Measurements from ENCODE around the gene EPHA2.
A peak's percentile ranks its signal among the peaks of the same experiment; 100 is the strongest.
"Not testable (repeated sequence)": the region's sequence is repeated elsewhere in the genome, so short reads cannot be mapped to it uniquely, and the experiment has no call there.

EPHA2 gene

DNA sequence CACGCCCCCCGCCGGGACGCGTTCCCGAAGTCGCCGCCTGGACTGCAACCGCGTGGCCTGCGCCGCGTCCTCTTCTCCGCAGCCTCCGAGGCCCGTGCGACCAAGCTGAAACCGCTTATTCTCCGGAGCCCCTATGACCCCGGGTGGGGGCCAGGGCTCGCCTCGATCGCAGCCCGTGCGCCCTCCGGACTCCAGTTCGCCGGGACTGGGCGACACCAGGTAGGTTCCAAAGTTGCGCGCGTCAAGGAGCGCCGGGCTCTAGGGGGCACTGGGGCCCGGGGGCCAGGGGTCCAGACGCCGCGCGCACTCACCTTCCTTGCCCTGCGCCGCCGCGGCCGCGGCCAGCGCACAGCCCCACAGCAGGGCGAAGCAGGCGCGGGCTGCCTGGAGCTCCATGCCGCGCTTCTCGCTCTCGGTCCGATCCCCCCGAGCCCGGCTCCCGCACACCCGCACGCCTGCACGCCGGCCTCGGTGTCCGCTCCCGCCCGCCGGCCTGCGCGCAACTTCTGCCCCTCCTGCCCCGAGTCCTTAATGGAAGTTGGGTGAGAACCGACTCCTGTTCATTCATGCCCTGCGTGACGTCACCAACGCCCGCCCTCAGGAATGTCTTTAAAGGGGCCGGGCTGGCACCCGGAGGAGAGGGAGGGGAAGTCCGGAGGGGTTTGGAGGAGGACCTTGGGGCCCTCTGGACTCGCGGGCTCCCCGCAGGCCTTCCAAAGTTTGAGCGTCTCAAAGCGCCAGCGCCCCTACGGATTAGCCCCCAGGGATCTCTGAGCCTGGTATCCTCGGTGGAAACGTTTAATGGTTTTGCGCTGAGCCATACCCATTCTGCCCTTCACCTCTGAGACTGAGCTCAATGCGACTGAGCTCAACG is at the start of gene EPHA2:
Gene EPHA2, minus strand, starts transcription at position 533 of the 874 bp plus-strand sequence. Its CDS starts 137 bp downstream, at position 396.
- peak in 2 of 3 experiments; percentile 38 to 65 for DNase-seq

DNA sequence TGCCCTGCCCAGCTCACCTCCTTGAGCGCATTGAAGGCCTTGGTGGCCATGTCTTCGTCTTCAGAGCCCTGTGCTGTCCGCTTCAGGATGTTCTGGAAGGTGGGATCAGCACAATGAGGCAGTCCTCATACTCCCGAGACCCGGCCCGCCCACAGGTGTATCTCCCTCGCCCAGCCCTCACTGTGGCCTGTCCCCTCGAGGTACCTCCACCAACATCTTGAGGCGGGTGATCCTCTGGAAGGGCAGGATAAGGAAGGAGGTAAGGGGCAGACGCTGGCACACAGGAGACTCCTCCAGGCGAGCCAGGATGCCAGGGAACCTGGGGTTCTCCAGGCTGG is 49.4 kb upstream of the EPHA2 start:
- DNase-seq, result no peak

DNA sequence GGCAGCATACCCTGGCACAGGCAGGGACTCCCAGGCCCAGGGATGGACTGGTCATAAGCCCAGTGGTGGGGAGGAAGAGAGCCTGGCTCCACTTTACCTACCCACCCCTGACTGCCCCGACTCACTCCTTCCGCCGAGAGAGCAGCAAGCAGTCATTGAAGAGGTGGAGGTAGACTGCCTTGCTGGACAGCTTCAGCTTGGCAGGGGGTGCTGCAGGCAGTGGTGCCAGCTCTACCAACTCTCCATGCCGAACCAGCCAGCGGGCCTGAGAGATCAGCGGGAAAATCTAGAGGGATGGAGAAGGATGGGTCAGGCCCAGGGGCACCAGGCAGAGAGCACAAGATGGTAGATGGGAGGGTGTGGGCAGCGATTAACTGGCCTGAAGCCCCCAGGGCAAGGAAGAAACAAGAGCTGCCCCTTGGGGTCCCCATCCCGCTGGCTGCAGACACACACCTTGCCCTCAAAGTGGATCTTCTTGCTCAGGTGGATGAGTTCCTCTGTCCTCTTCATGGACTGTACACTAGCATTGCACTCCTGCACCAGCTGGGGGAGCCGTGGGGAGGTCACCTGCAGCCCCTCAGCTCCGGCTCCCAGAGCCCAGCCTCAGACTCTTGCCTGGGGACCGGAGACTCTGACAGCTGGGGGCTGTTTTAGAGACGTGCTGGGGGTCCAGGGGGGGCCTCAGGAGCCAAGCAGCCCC is 48.9 kb upstream of the EPHA2 start:
- peak in 1 of 3 experiments; percentile 44 for DNase-seq

DNA sequence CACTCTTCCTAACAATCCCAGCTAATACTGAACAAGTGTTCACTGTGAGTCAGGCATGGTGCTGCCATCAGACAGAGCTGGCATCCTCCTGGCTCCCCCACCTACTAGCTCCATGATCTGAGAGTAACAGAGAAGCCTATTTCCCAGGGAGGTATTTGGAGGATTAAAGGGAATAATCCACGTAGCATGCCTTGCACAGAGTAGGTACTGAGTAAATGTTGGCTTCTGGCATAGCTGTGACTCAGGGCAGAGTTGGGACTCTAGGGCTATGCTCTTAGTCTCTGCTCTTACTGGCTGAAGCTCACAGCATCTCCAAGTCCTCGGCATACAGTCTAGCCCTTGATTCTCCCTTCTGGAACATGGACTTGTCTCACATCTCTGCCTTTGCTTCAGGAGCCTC is 48.3 kb upstream of the EPHA2 start:
- DNase-seq, result no peak

DNA sequence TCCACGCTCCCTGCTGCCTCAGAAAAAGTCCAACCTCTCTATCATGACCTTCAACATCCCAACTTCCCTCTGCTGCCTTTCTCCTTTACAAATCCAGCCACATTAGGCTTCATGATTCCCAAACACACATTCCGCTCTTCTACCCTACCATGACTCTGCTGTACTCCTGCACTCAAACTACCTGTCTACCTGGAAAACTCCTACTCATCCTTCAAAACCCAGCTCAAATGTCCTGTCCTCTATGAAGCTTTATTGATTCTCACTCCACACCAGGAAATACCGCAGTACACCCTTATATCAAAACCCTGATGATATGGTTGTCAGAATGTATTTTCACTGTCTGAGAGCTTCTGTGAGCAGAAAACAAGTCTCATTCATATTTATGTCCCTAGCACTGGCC is 47.7 kb upstream of the EPHA2 start:
- DNase-seq, result no peak

DNA sequence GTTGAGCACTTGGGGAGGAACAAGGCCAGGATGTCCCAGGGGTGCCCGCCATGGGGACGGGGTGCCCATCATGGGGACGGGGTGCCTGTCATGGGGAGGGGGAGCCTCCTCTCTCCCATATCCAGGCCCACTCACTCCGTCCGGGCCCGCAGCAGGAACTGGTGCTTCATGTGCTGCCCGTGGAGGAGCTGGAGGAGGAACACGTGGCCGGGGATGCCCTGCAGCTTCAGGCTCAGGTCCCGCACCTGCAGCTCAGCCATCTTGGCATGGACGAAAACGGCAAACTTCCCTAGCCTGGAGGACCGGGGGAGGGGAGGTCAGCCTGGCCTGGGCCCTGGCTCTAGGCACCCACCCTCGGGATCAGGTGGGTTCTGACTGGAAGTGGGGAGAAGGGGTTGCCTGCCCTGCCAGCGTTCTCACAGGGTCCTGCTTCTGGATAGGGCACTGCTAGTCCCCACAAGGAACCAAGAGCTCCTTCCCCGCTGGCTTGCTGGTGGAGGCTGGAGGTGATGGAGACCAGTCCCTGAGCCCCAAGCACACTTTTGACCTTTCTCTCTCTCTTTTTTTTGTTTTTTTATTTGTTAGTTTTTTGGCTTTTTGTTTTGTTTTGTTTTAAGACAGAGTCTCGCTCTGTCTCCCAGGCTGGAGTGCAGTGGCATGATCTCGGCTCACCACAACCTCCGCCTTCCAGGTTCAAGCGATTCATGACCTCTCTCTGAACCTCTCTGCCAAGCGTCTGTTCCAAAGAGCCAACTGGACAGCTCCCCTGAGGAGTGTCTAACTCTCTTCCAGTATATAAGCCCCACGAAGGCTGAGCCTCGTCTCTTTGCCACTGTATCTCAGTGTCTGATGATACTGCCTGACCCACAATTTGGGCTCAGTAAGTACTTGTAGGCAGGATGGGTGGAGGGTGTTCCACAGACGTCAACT is 46.7 kb upstream of the EPHA2 start:
- no peak for DNase-seq

DNA sequence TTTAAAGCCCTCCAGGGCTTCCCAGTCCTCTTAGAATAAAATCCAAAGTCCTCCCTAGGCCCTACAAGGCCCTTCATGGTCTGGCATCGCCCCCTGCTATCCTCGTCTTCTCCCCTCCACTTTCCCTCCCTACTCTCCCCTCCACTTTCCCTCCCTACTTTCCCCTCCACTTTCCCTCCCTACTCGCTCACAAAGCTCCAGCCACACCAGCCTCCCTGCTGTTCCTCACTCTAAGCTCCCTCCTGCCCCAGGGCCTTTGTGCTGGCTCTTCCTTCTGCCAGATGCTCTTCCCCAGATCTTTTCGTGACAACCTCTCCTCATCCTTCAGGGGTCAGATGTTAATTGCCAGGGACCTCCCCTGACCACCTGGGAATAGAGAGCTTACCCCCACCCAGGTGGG is 43.8 kb upstream of the EPHA2 start:
- no peak for DNase-seq

DNA sequence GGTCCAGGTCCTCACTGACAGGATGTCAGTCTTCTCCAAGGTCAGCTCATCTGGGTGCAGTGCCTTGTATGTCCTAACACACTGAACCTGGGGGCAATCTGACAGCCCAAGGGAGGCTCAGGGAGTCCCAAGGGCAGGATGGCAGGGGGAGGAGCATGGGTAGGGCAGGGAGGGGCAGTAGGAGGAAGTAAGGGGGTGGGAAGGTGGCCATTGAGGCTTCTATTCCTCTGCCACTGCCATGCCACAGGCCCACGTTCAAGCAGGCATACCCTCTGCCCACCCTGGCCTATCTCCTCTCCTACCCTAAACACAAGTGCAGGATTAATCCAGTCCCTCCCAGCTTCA is 43.3 kb upstream of the EPHA2 start:
- DNase-seq, result no peak

DNA sequence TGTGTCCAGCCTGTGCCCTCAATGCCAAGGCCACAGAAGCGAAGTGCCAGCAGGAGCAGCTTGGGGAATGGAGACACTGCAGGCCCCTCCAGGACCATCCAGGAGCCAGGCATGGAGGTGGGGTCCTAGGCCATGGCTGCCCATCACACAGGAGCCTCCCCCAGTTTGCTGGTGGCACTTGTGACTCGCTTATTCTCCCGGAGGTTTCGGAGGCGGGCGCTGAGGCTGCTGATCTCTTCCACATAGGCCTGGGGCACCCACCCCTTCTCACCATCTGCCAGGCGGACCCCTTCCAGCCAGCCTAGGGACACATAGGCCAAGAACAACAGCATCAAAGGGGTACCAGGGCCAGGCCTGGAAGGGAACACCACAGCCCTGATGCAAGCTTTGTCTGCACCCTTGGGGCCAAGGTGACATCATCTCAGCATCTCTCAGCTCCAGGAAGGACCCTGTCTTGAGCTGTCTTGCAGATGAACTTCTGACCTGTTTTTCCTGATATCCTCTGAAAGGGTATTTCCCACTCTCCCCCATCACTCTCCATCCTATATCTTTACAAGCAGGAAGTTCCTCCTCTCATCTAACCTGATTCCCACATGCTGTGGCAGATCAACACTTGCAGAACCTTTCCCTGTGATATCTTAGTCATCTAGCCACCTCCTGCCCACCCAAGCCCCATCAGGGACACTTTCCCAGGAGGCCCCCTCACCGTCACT is 42.7 kb upstream of the EPHA2 start:
- DNase-seq, result no peak

DNA sequence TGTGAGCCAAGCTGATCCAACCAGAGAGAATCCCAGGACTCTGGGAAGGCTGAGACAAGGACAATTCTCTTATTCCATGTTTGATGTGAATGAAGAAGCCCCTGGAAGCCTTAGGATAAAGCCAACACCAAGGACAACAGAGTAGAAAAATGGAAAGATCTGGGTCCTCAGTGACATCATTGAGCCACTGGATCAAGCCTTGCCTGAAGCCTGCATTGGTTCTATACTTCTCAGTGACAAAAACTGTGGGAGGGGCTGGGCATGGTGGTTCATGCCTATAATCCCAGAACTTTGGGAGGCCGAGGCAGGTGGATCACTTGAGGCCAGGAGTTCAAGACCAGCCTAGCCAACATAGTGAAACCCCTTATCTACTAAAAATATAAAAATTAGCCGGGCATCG is 41.0 kb upstream of the EPHA2 start:
- DNase-seq, result no peak

DNA sequence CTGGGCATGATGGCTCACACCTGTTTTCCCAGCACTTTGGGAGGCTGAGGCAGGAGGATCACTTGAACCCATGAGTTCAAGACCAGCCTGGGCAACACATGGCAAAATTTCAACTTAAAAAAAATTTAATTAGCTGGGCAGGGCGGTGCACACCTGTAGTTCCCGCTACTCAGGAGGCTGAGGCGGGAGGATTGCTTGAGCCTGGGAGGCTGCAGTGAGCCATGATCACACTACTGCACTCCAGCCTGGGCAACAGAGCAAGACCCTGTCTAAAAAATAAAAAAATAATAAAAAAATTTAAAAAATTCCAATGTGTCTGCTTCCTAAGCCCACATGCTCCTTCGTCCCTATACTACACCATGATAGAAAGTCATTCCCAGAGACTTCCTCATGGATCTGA is 40.3 kb upstream of the EPHA2 start:
- DNase-seq, result not testable (repeated sequence)

DNA sequence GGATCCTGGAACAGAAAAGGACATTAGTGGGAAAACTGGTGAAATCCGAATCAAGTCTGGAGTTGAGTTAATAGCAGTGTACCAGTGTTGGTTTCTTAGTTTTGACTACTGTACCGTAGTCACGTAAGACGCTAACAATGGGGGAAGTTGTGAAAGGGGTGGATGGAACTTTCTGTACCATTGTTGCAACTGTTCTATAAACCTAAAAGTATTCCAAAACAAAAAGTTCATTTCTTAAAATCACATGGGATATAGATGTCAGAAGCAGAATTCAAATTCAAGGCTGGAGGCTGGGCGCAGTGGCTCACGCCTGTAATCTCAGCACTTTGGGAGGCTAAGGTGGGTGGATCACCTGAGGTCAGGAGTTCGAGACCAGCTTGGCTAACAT is 39.6 kb upstream of the EPHA2 start:
- no peak for DNase-seq

DNA sequence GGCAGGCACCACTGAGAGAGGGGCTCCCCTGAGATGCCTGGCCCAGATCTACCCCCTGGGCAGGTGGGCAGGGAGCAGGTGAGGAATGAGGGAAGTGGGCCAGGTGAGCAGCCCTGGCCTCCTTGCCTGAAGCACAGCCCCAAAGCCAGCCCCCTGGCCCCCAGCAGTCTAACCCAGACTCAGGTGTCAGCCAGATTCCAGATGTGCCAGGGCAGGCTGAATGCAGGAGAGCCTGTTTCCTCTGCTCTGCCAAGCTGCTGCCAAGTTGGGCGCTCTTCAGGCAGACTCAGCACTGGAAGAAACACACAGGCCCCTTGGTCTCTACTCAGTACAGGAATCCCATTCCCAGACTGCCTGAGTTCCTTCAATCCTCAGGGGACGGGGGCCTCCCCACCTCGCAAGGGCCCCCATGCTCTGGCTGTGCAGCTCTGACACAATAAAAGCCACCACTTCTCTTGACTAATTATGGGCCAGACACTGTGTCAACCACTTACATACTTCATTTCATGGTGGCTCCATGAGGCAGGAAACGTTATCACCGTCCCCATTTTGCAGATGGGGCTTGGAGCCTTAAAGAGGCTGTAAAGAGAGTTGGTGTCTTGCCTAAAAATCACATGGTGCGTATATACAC is 36.2 kb upstream of the EPHA2 start:
- DNase-seq, result peak in 2 of 3 experiments; percentile 18 to 70

DNA sequence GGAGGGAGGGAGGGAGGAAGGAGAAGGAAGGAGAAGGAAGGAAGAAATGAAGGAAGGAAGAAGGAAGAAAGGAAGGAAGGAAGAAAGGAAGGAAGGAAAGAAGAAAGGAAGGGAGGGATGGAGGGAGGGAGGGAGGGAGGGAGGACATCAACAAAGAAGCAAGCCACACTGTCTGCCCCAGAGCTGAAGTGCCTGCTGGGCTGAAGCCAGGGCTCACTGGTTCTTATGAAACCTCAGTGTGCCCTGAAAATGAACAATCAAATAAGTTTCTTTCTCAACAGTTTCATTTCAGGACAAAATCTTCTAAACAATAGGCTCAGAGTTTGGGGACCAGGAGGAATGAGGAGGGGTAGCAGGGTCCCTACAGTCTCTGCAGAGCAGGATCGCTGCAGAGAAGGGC is 35.4 kb upstream of the EPHA2 start:
- DNase-seq, result no peak

DNA sequence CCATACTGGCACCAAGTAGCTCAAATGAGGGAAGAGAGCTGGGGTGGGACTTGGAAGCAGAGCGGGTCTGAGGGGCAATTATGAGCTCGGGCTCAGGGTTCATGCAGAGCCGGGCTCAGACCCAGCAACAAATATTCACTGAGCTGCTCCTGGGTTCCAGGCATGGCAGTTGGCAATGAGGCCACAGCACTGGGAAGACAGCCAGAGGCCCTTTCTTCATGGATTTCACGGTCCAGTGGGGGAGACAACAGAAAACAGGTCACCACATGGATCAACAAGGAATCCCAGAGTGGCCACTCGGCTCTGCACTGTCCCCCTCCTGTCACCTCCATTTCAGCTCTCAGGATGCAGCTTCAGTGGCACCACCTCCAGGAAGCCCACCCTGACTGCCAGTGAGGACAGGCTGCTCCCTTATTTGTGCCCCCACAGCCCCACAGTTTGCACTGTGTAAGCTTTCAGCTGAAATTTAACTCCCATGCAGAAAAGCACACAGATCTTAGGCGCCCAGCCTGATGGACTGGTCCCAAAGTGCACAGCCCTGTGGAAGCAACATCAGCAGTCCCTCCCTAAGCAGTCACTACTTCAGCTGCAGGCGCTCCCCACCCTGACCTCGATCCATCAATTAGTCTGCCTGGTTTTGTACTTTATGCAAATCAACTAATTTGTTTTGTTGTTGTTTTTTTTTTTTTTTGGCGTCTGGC is 34.2 kb upstream of the EPHA2 start:
- no peak for DNase-seq

DNA sequence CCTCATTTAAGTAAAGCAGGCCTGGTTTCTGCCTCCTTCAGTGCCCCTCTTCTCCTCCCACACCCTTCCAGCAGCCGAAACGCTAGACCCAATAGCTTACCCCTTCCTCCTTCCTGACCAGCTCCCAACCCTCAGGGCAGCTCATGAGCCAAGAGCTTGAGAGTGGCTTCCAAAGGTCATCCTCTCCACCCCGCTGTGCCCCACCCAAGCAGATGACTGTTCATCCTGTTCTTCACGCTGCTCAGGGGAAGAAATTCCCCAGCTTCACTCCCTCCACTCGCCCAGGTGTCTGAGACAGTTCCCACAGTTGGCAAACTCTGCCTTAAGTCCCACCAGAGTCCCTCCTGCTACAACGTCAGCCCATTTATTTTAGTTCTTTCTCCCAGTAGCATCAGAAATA is 33.1 kb upstream of the EPHA2 start:
- DNase-seq, result no peak

DNA sequence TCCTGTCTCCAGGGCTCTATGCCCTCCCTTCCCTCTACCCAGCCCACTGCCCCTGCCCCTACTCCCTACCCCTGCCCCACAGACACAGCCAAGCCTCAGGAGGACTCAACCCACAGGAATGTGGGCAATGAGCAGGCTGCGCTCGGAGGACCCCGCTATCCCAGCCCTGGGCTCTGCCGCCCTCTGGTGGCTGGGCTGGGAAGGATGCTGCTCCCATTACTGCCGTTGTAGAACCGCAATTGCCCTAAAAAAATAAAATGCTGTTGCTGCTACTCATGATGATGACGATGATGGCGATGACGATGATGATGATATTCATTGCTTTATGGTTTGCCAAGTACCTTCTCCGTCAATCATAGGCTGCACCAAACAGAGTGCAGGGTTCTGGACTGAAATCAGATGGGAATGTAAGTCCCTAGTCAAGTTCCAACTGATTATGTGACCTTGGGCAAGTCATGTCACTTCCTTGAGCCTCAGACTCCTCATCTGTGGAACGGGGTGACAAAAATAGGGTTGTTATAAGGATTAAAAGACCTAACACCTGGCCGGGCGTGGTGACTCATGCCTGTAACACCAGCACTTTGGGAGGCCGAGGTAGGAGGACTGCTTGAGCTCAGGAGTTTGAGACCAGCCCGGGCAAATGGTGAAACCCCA is 32.0 kb upstream of the EPHA2 start:
- DNase-seq, result peak; percentile 42 to 70 (median 57)

DNA sequence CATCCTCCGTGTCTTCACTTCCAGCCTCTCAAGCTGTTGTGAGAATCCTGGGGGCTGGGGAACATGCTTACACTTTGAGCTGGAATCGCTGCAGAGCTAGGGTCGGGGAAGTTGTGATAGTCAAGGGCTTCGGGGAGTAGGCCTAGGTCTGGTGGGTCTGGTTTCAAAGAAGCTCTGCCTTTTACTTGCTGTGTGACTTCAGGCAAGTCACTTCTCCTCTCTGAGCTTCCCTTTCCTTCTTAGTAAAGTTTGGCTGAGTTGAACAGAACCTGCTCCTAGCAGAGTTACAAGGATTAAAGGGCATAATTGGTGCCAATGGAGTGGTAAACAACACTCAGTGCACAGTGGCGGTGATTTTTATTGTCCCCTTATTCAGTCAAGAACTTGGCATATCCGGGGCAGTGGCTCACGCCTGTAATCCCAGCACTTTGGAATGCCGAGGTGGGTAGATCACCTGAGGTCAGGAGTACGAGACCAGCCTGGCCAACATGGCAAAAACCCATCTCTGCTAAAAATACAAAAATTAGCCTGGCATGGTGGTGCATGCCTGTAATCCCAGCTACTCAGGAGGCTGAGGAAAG is 30.9 kb upstream of the EPHA2 start:
- no peak for DNase-seq

DNA sequence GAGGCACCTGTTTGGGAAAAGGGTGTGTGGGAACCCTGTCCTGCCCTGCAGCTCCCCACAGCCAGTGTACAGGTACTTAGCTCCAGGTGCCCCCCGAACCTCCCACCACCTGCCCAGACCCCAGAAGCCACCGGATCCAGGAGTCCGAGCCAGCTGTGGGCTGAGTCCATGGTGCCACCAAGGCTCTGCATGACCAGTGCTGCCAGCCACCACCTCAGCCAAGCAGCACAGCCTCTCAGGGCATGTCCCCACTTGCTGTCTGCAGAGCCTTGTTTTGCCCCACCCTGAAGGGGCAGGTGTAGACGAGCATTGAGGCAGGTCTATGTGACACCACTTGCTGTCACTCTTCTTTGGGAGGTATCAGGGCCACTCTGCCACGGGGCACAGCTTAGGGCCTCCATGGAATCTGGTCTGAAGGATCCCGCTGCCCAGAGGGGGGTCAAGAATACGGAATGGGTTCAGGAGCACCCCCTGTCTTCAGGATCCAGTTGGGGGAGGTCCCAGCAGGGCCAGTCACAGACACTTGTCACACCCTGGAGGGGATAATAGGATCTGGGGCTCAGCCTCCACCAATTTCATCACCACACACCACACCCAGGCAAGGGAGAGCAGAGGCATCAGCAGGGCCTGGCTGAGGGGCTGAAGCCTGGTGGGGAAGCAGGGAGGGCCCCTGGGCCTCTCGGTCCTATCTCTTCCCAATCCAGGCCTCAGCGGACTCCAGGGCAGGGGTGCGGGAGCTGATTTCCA is 28.9 kb upstream of the EPHA2 start:
- no peak for DNase-seq

All from NCI-H1417 (cell line).